K562 (cell line): Measurements from ENCODE around the gene NBPF11. TPM values are rescaled to one million over a fixed set of nuclear protein-coding genes. Genes with fewer than 3 reads are reported as not detected.
"Not testable (repeated sequence)": the region's sequence is repeated elsewhere in the genome, so short reads cannot be mapped to it uniquely, and the experiment has no call there.

ENCODE experiments used
- ATAC-seq: fragments of 200-7000 bp; cut with Tn5 transposase; 3 replicates; pipeline ENCODE4 v1.9.1; 2020; ENCODE audit warnings: moderate library complexity
- BruUV-seq: library from RNA; stranded (reverse); fragments of 400-500 nt; replicated peaks from 2 replicates; lab custom pipeline; 2021; lab: Mats Ljungman, UMichigan
- CTCF ChIA-PET: fragments of 300-600 bp; formaldehyde crosslinking; extraction: SDS; loops from one replicate; lab custom pipeline; 2021; ENCODE audit warnings: low intra/inter-chr PET ratio; lab: Yijun Ruan, JAX
- POLR2A ChIA-PET: fragments of 300-600, 350-650 bp; sonication (Branson Sonifier 250); formaldehyde crosslinking; extraction: SDS; loops from one replicate; lab custom pipeline; 2021; ENCODE audit warnings: antibody characterized with exemption, inconsistent platforms; lab: Yijun Ruan, JAX
- DNase-seq, 4 experiments: peaks; one replicate each; pipeline versions ENCODE4 v3.0.0 to v3.0.0-alpha.2; 2011 to 2018; ENCODE audit warnings: low spot score in 3 of 4, mixed read lengths in 3 of 4; ENCODE audit errors: extremely low read depth in 1 of 4
- FAIRE-seq: peaks from 2 replicates; lab custom pipeline; 2011; peaks lifted over from hg19 to GRCh38; lab: Jason Lieb, UNC
- H2AFZ ChIP-seq: 2 replicates; pipeline ENCODE4 v1.6.0; 2011; ENCODE audit warnings: low read depth, low read length, control low read depth, inconsistent platforms
- H3K27ac ChIP-seq: fragments of 200-600 bp; 3 replicates; pipeline ENCODE4 v1.8.0; 2011; ENCODE audit warnings: low read depth, mild to moderate bottlenecking, control low read depth, inconsistent platforms, low read length, moderate library complexity, mixed read lengths; ENCODE audit errors: extremely low read depth
- H3K27me3 ChIP-seq, 2 experiments: fragments of 300-600 bp in 1 of 2; 2 replicates in 1 of 2; 3 replicates in 1 of 2; pipeline versions ENCODE4 v1.6.0 to v1.8.0; 2011; ENCODE audit warnings: inconsistent platforms in 2 of 2, low read length in 2 of 2, mild to moderate bottlenecking in 1 of 2, mixed read lengths in 1 of 2, moderate library complexity in 1 of 2; ENCODE audit not compliant: control insufficient read depth in 2 of 2, insufficient read depth in 2 of 2
- H3K36me3 ChIP-seq: fragments of 300-600 bp; 3 replicates; pipeline ENCODE4 v1.8.0; 2011; ENCODE audit warnings: mild to moderate bottlenecking, low read length, inconsistent platforms; ENCODE audit not compliant: control insufficient read depth, insufficient read depth
- H3K4me1 ChIP-seq, 2 experiments: fragments of 200-600 bp in 1 of 2; replicated peaks in 1 of 2; 2 replicates in 1 of 2; 3 replicates in 1 of 2; pipeline versions ENCODE4 v1.5.1 to v1.8.0; 2011; ENCODE audit warnings: inconsistent platforms in 2 of 2, low read length in 2 of 2, mild to moderate bottlenecking in 1 of 2, mixed read lengths in 1 of 2, moderate library complexity in 1 of 2; ENCODE audit not compliant: control insufficient read depth in 2 of 2, insufficient read depth in 2 of 2
- H3K4me2 ChIP-seq: 2 replicates; pipeline ENCODE4 v1.6.1; 2011; ENCODE audit warnings: low read length, control low read depth, inconsistent platforms, mixed read lengths; ENCODE audit not compliant: insufficient read depth
- H3K4me3 ChIP-seq: fragments of 200-600 bp; sonication (generic), shearing (Covaris generic); 2 replicates; pipeline ENCODE4 v1.5.1; 2016; ENCODE audit warnings: control low read depth, inconsistent platforms
- H3K79me2 ChIP-seq: fragments of 200-600 bp; 3 replicates; pipeline ENCODE4 v1.8.0; 2011; ENCODE audit warnings: low read length, inconsistent platforms; ENCODE audit not compliant: control insufficient read depth, insufficient read depth
- H3K9ac ChIP-seq, 2 experiments: 2 replicates each; pipeline versions ENCODE4 v1.6.0 to v1.6.1; 2011; ENCODE audit warnings: low read depth in 2 of 2, low read length in 2 of 2, control low read depth in 1 of 2, inconsistent platforms in 1 of 2, mild to moderate bottlenecking in 1 of 2, mixed read lengths in 1 of 2; ENCODE audit not compliant: insufficient read depth in 1 of 2
- H3K9me1 ChIP-seq: one replicate; pipeline ENCODE4 v1.6.0; 2011; ENCODE audit warnings: inconsistent platforms, mild to moderate bottlenecking, low read length, moderate library complexity; ENCODE audit not compliant: control insufficient read depth, insufficient read depth
- H3K9me3 ChIP-seq: replicated peaks from 2 replicates; pipeline ENCODE4 v1.5.1; 2011; ENCODE audit warnings: low read depth, low read length, inconsistent platforms; ENCODE audit not compliant: control insufficient read depth, insufficient read depth
- H4K20me1 ChIP-seq: replicated peaks from 2 replicates; pipeline ENCODE4 v1.6.1; 2011; ENCODE audit warnings: low read length, inconsistent platforms, mixed read lengths; ENCODE audit not compliant: control insufficient read depth, insufficient read depth
- KDM1A ChIP-seq, 2 experiments: fragments of 450-650 bp; IDR thresholded peaks; 2 replicates each; pipeline ENCODE4 v1.6.1; 2016; ENCODE audit warnings: mild to moderate bottlenecking in 2 of 2
- WGBS: fragments of 100-300 bp; shearing (Covaris generic); methylation state at CpG from one replicate; pipeline ENCODE4 v1.1.6; 2016; ENCODE audit warnings: low coverage, mixed read lengths; ENCODE audit not compliant: insufficient coverage; ENCODE audit errors: missing lambda C conversion rate; 5-methylcytosine and 5-hydroxymethylcytosine counted together
- in situ Hi-C: fragments of 300-500 bp; cut with MboI; formaldehyde crosslinking; loops from 4 replicates; pipeline ENCODE4 v1.15.0; 2018; ENCODE audit warnings: inconsistent platforms, mixed read lengths
- intact Hi-C: fragments of 100-400 bp; cut with micrococcal nuclease; formaldehyde crosslinking; loops from 2 replicates; pipeline ENCODE4 v1.14.2; 2022
- polyA plus RNA-seq, 8 experiments: library from polyadenylated mRNA; depleted of rRNA in 4 of 8; stranded (reverse) in 5 of 8; unstranded in 3 of 8; fragments of >200 nt; fragmentation: Nextera tagmentation in 2 of 8; fragmentation: Illumina TruSeq in 1 of 8; extraction: Ambion mirVana in 2 of 8; extraction: Trizol in 1 of 8; gene quantifications; 2 replicates each; pipeline versions ENCODE4 v1.2.1 to v1.2.3, GENCODE V29; 2011 to 2014; ENCODE audit warnings: inconsistent platforms in 1 of 8, missing spikeins in 1 of 8
- total RNA-seq, 7 experiments: library from RNA; depleted of rRNA in 6 of 7; stranded (reverse); fragments of >200 nt in 6 of 7; fragmentation: Illumina TruSeq in 2 of 7; extraction: Trizol in 2 of 7; gene quantifications; 2 replicates each; pipeline versions ENCODE4 v1.2.1 to v1.2.3, GENCODE V29; 2011 to 2021; ENCODE audit warnings: low replicate concordance in 1 of 7

The NBPF11 gene
- total and polyA plus RNA-seq, 9 of the 15 experiments (the other 6 are each of a cell fraction or from before 2014, with no cell fraction given): 2.8 to 17.0 (median 8.0) TPM

DNA sequence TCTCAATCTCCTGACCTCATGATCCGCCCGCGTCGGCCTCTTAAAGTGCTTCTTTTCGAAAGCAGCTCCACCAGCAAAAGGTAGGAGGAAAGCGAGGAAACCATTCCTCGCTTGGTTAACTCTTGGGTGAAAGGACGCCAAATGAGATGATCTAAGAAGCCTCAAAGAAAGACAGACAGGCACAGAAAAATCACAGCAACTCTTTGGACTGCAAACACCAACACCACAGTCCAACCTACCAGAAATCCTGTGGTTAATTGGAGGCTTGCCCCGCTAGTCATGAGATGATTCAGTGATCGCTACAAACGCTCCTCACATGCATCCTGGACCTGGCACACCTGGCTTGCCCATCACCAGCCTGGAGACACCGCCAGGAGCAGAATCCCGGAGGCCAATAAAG lies 1.1 kb downstream of the NBPF11 start:
- 9% methylated on average over 8 of the region's 13 CpGs for WGBS
- in situ Hi-C loops, H3K9me1 ChIP-seq: not testable (repeated sequence)

DNA sequence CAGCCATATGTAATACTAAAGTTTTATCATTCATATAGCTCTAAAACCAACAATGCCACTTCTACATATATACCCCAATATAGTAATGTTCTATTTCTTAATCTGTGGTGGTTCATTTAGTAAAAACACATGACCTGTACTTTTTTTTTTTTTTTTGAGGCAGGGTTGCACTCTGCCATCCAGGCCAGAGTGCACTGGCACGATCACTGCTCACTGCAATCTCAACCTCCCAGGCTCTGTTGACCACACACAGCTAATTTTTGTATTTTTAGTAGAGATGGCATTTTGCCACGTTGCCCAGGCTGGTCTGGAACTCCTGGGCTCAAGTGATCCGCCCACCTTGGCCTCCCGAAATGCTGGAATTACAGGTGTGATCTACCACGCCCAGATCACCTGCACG lies 2.1 kb downstream of the NBPF11 start:
- H3K4me1 ChIP-seq, BruUV-seq, H3K9ac ChIP-seq, POLR2A ChIA-PET, ATAC-seq, H4K20me1 ChIP-seq, CTCF ChIA-PET, H3K27ac ChIP-seq, DNase-seq, H3K36me3 ChIP-seq, H2AFZ ChIP-seq, FAIRE-seq, intact Hi-C loops, H3K27me3 ChIP-seq, H3K9me3 ChIP-seq, H3K4me3 ChIP-seq, in situ Hi-C loops, H3K4me2 ChIP-seq, H3K79me2 ChIP-seq, H3K9me1 ChIP-seq: not testable (repeated sequence)
- WGBS: no CpG with 5 or more reads among the region's 6 CpGs

More for the DNA sequence above, 1.1 kb downstream of the NBPF11 start:
- DNase-seq: peak in 1 of 4 experiments; percentile 4
- not testable (repeated sequence) for H3K27ac ChIP-seq, H3K27me3 ChIP-seq, H3K79me2 ChIP-seq, ATAC-seq
- POLR2A ChIA-PET: interaction anchor here (1.6 kb wide), 1 partner anchor 183 kb away, joined by 4 read pairs; no protein-coding TSS in a partner anchor
- TF ChIP-seq KDM1A (IDR thresholded peaks at IDR 0.05): peak in 1 of 2 experiments; percentile 48; a peak in 1 of 4 replicates
- TF ChIP-seq, all 486 proteins: peak for 1; not testable (repeated sequence) for 485
- peak overlapping the region; percentile 65 for H3K4me3 ChIP-seq
- CTCF ChIA-PET, H2AFZ ChIP-seq, H4K20me1 ChIP-seq, H3K36me3 ChIP-seq, H3K9me3 ChIP-seq, FAIRE-seq, BruUV-seq, H3K4me1 ChIP-seq, intact Hi-C loops: not testable (repeated sequence)
- peak overlapping the region in 1 of 2 experiments; percentile 89; a peak in 3 of 4 replicates for H3K9ac ChIP-seq
- peak overlapping the region; percentile 66 for H3K4me2 ChIP-seq

DNA sequence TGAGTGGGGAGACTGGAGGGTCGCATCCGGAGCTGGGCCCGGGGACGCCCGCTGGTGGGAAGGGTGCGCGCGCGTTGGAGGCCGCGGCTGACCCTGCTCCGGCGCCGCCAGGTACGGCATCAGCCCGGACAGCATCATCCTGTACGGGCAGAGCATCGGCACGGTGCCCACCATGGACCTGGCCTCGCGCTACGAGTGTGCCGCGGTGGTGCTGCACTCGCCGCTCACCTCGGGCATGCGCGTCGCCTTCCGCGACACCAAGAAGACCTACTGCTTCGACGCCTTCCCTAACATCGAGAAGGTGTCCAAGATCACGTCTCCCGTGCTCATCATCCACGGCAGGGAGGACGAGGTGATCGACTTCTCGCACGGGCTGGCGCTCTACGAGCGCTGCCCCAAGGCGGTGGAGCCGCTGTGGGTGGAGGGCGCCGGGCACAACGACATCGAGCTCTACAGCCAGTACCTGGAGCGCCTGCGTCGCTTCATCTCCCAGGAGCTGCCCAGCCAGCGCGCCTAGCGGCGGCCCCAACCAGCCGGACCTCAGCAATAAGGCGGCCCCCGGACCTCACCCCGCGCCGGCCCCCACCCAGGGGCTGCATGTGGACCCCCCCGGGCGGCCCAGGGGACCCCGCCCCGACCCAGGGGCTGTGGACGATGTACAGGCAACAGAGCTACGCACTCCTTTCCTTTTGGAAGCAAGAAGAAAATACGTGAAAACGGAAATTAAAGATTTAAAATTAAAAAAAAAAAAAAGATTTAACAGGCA lies 2.8 kb downstream of the NBPF11 start:
- H4K20me1 ChIP-seq, CTCF ChIA-PET, H3K27me3 ChIP-seq, H2AFZ ChIP-seq, H3K4me2 ChIP-seq, BruUV-seq, intact Hi-C loops, H3K4me1 ChIP-seq, in situ Hi-C loops, H3K36me3 ChIP-seq, ATAC-seq, H3K9ac ChIP-seq, H3K9me3 ChIP-seq, H3K9me1 ChIP-seq, H3K27ac ChIP-seq, H3K79me2 ChIP-seq, DNase-seq, POLR2A ChIA-PET, FAIRE-seq, H3K4me3 ChIP-seq: not testable (repeated sequence)
- WGBS: 96% methylated on average over 4 of the region's 72 CpGs
